Lower lobe of right lung (tissue), 2 donors: Measurements from ENCODE around the gene FADS3. TPM values are rescaled to one million over a fixed set of nuclear protein-coding genes. Genes with fewer than 3 reads are reported as not detected.

Experiments used
- ATAC-seq, 2 donors: fragments of 200-7000 bp; cut with Tn5 transposase; one replicate each; pipeline ENCODE4 v1.9.1; 2020 to 2022; ENCODE audit warnings: mild to moderate bottlenecking in 2 of 2, moderate library complexity in 2 of 2
- DNase-seq: peaks from one replicate; pipeline ENCODE4 v3.0.0-alpha.2; 2020
- H3K27ac ChIP-seq: fragments of 200-600 bp; one replicate; pipeline ENCODE4 v1.8.0; 2022
- H3K27me3 ChIP-seq: fragments of 200-600 bp; one replicate; pipeline ENCODE4 v1.8.0; 2022; ENCODE audit warnings: low read depth
- H3K36me3 ChIP-seq: fragments of 200-600 bp; one replicate; pipeline ENCODE4 v1.8.0; 2022; ENCODE audit warnings: mild to moderate bottlenecking
- H3K4me1 ChIP-seq: fragments of 200-600 bp; one replicate; pipeline ENCODE4 v1.8.0; 2022
- H3K4me3 ChIP-seq: fragments of 200-600 bp; one replicate; pipeline ENCODE4 v1.8.0; 2022; ENCODE audit warnings: mild to moderate bottlenecking
- H3K9me3 ChIP-seq: fragments of 200-600 bp; one replicate; pipeline ENCODE4 v1.8.0; 2022
- intact Hi-C: fragments of 100-400 bp; cut with DNase I; formaldehyde crosslinking; loops from one replicate; pipeline ENCODE4 v1.11.0; 2022
- total RNA-seq: library from RNA; stranded (reverse); fragmentation: NEBNext Ultra II Directional; extraction: Animal tissue kit (Norgen Biotek cat#: 25700); gene quantifications from one replicate; pipeline ENCODE4 v1.2.1, GENCODE V29; 2021
- TF ChIP-seq, protein P1 (sequence below): fragments of 200-600 bp; IDR thresholded peaks from one replicate; pipeline ENCODE4 v1.8.0; 2022; ENCODE audit warnings: antibody characterized with exemption, mild to moderate bottlenecking
- donor health status: DM: no; HTN: yes; CAD: no; lungs with severe emphysema.

FADS3 gene
- total RNA-seq, 1 donor from 2014 or later, result 50.1 TPM

DNA sequence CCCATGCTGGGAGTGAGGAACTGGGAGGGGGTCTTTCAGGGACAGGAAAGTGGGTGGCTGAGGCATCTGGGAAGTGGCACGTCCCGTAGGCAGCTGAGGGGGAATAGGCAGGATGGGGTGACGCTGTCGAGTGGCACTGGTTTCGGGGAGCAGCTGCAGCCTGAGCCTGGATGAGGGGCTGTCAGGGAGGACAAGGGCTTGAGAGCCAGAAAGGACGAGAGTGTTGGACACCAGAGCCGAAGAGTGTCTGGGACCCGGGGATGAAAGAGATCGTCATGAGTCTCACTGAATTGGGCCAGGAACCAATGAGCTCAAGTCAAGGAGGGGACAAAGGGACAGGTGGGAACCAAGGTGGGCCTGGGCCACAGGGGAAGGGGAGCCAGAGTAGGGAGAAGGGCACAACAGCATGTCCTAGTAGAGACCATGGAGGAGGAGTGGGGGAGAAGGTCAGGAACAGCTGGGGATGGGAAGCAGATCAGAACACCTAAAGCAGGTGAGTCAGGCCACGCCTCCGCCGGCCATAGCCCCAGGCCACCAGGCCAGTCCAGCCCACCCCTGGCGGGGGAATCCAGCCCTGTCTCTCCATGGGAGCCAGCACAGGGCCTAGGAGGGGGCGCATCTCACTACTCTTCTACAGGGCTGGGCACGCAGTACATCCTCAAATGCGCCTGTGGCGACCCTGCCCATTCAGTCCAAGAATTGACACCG, 21.8 kb upstream of the FADS3 start:
- no peak overlapping the region for H3K4me3 ChIP-seq
- no peak for ATAC-seq
- peaks cover 31% of the 10 kb centered on the region for H3K4me1 ChIP-seq
- TF ChIP-seq, protein P1, sequence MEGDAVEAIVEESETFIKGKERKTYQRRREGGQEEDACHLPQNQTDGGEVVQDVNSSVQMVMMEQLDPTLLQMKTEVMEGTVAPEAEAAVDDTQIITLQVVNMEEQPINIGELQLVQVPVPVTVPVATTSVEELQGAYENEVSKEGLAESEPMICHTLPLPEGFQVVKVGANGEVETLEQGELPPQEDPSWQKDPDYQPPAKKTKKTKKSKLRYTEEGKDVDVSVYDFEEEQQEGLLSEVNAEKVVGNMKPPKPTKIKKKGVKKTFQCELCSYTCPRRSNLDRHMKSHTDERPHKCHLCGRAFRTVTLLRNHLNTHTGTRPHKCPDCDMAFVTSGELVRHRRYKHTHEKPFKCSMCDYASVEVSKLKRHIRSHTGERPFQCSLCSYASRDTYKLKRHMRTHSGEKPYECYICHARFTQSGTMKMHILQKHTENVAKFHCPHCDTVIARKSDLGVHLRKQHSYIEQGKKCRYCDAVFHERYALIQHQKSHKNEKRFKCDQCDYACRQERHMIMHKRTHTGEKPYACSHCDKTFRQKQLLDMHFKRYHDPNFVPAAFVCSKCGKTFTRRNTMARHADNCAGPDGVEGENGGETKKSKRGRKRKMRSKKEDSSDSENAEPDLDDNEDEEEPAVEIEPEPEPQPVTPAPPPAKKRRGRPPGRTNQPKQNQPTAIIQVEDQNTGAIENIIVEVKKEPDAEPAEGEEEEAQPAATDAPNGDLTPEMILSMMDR, result no peak
- no peaks in the 10 kb centered on the region for H3K36me3 ChIP-seq
- H3K27ac ChIP-seq, result no peak overlapping the region
- H3K9me3 ChIP-seq, result no peaks in the 10 kb centered on the region
- H3K27me3 ChIP-seq, result peaks cover 15% of the 10 kb centered on the region
- peak; percentile 36 for DNase-seq
- intact Hi-C loops, result no loop called here

DNA sequence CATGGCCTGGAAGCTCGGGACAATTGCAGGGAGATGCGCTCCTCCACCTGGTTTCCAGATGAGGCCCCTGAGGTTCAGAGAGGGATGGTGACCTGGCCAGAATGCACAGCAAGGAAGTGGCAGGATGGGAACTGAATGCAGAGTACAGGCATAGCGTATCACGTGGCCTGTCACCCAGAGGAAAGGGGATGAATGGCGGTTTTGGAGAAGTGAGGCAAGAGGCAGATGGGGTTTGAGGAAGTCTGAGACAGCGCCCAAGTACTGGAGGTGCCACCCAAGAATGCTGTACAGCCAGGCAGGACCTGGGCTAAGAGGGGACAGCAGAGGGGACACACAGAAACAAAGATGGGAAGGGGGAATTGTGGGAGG, 21.2 kb upstream of the FADS3 start:
- Histone ChIP-seq H3K9me3 (no peaks in the 10 kb centered on the region), H3K36me3 (no peaks in the 10 kb centered on the region), H3K4me1 (peaks cover 25% of the 10 kb centered on the region), H3K27ac (no peak overlapping the region), H3K4me3 (no peak overlapping the region), H3K27me3 (peaks cover 10% of the 10 kb centered on the region)
- ATAC-seq, result peak; percentile 59 to 70
- intact Hi-C loops, result no loop called here
- peak; percentile 69 for DNase-seq
- TF ChIP-seq, protein P1, result no peak

DNA sequence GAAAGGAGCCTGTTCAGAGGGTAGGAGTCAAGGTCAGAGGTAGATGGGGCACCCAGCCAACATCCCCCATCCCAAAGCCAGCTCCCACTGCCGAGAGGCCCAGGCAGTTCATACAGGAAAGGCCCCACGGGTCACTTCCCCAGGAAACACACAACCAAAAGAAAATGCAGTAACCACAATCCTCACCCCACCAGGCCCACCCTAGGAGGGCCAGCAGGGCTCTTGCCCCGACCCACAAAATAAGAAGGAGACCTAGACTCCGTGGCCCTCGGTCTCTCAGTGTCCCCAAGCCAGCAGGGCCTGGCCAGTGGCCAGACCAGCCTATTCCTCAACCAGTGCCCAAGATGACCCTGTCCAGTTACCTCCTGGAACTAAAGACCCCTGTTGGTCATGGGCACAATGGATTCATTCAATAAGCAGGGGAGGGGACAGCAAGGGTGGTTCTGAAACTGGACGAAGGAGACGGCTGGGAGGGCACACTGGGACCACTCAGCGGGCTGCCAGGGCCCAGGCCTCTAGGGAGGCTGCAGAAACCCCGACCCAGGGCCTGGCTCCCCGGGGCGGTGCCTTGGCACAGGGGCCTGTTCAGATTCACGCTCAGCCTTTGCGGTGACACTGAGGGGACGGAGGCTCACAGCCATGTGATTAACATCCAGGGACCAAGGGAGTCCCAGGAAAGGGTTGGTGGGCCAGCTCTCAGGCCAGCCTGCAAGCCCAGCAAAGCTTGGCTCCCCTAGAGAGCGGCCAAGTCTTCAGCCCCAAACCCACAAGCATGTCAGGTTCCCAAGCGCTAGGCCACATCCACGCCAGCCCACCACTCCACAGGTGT, 20.6 kb upstream of the FADS3 start:
- ATAC-seq, result no peak
- DNase-seq, result peak; percentile 26

DNA sequence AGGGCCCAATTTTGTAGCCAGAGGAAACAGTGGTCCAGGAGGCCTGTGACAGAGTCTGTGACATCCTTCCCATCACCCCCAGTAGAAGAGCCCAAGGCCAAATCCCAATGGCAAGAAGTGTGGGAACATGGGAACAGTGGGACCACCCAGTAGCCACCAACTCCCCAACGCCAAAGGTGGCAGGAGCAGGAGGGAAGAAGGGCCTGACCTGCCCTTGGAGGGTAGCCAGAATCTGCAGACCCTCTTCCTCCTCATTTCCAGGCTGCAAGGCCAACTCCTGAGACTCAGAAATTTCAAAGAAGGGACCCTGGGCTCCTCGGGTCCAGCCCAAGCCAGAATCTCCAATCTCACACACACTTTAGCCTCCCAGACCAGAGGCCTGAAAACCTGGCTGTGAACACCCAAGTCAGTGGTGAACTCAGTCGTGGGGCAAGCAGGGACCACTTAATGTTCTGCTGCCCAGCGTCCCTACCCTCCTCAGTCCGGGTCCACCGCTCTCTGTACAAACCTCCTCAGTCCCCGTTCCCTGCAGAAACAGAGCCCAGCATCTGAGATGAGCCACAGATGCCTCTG, 19.9 kb upstream of the FADS3 start:
- peak; percentile 23 for DNase-seq
- TF ChIP-seq, protein P1, result no peak
- peaks cover 25% of the 10 kb centered on the region for H3K4me1 ChIP-seq
- ATAC-seq, result no peak
- no peaks in the 10 kb centered on the region for H3K9me3 ChIP-seq
- H3K27me3 ChIP-seq, result peaks cover 1% of the 10 kb centered on the region
- peaks cover 11% of the 10 kb centered on the region for H3K36me3 ChIP-seq
- H3K4me3 ChIP-seq, result no peak overlapping the region
- H3K27ac ChIP-seq, result no peak overlapping the region
- intact Hi-C loops, result no loop called here

More for the DNA sequence above, 20.6 kb upstream of the FADS3 start:
- peaks cover 25% of the 10 kb centered on the region for H3K4me1 ChIP-seq
- intact Hi-C loops, result no loop called here
- H3K27me3 ChIP-seq, result peaks cover 8% of the 10 kb centered on the region
- H3K4me3 ChIP-seq, result no peak overlapping the region
- H3K9me3 ChIP-seq, result no peaks in the 10 kb centered on the region
- TF ChIP-seq, protein P1, result no peak
- H3K27ac ChIP-seq, result no peak overlapping the region
- peaks cover 4% of the 10 kb centered on the region for H3K36me3 ChIP-seq

DNA sequence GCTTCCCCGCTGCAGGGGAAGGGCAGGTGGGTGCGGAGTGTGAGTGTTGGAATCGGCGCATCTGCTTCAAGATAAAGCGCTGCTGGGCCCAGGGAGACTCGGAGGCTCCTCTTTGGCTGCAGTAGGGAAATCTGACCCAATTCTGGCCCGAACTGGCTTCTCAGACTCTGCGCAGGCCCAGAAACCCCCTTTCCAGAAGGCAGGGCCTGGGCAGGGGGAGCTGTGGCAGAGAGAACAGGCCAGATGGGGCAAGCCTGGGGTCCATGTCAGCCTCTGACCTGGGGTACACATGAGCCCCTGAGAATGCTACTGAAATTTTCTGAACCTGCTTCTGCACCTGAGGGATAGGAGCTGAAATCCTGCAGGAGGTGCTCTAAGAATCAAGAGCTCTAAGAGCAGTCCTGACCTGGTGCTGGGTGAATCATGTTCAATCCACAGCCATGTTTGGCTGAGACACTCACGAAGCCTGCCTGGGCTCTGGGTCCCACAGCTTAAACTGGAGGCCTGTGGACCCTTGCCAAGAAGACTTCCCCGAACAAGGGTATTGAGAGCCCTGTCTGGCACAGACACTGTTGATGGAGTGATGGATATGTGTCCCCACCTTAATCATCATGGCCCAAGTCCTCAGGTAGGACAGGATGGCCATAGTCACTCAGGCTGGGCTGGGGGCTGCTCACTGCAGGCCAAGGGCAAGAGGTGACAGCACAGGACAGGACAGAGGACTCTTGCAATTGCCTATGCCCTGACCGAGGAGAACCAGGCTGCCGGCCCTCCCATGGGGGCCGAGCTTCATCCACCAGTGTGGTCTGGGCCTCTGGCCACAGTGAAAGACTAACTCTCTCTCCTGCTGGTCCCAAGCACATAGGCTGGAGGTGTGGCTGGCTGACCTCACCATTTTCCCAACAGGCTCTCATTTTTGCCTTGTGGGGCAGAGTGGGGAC, 19.1 kb upstream of the FADS3 start:
- intact Hi-C loops, result no loop called here
- H3K36me3 ChIP-seq, result peaks cover 19% of the 10 kb centered on the region
- DNase-seq, result peak; percentile 24
- no peak overlapping the region for H3K27ac ChIP-seq
- no peak for ATAC-seq
- H3K9me3 ChIP-seq, result no peaks in the 10 kb centered on the region
- no peak overlapping the region for H3K4me3 ChIP-seq
- H3K4me1 ChIP-seq, result peaks cover 25% of the 10 kb centered on the region
- H3K27me3 ChIP-seq, result no peaks in the 10 kb centered on the region
- TF ChIP-seq, protein P1, result no peak
